Skeletal muscle tissue (tissue), 4 donors: ENCODE measurements around the gene ACOT7. TPM values are rescaled to one million over a fixed set of nuclear protein-coding genes. Genes with fewer than 3 reads are reported as not detected.
"Not testable (repeated sequence)": the region's sequence is repeated elsewhere in the genome, so short reads cannot be mapped to it uniquely, and the experiment has no call there.

Source experiments
- H3K27ac ChIP-seq: one replicate; pipeline ENCODE4 v1.7.0; 2013; ENCODE audit warnings: mild to moderate bottlenecking, low read depth, low read length, inconsistent platforms
- H3K27me3 ChIP-seq, 3 donors: one replicate each; pipeline ENCODE4 v1.7.0; 2013; ENCODE audit warnings: low read length in 3 of 3; ENCODE audit not compliant: control insufficient read depth in 3 of 3, insufficient read depth in 3 of 3
- H3K36me3 ChIP-seq, 3 donors: one replicate each; pipeline ENCODE4 v1.7.0; 2013; ENCODE audit warnings: low read length in 3 of 3; ENCODE audit not compliant: control insufficient read depth in 3 of 3, insufficient read depth in 3 of 3
- H3K4me1 ChIP-seq, 3 donors: one replicate each; pipeline ENCODE4 v1.7.0; 2013; ENCODE audit warnings: low read length in 3 of 3, mild to moderate bottlenecking in 3 of 3; ENCODE audit not compliant: control insufficient read depth in 3 of 3, insufficient read depth in 3 of 3
- H3K4me3 ChIP-seq, 3 donors: one replicate each; pipeline ENCODE4 v1.7.0; 2013; ENCODE audit warnings: low read length in 3 of 3
- H3K9ac ChIP-seq, 3 donors: one replicate each; pipeline ENCODE4 v1.7.0; 2013; ENCODE audit warnings: low read length in 3 of 3, mild to moderate bottlenecking in 3 of 3, moderate library complexity in 2 of 3, low read depth in 1 of 3
- H3K9me3 ChIP-seq, 3 donors: one replicate each; pipeline ENCODE4 v1.7.0; 2013; ENCODE audit warnings: low read length in 3 of 3; ENCODE audit not compliant: control insufficient read depth in 3 of 3
- total RNA-seq: library from RNA; depleted of rRNA; stranded (reverse); fragments of >200 nt; gene quantifications from one replicate; pipeline ENCODE4 v1.2.3, GENCODE V29; 2014
- donor health status: Osteomylitis.

Gene ACOT7
- total RNA-seq, 1 donor from 2014 or later: 3.7 TPM

DNA sequence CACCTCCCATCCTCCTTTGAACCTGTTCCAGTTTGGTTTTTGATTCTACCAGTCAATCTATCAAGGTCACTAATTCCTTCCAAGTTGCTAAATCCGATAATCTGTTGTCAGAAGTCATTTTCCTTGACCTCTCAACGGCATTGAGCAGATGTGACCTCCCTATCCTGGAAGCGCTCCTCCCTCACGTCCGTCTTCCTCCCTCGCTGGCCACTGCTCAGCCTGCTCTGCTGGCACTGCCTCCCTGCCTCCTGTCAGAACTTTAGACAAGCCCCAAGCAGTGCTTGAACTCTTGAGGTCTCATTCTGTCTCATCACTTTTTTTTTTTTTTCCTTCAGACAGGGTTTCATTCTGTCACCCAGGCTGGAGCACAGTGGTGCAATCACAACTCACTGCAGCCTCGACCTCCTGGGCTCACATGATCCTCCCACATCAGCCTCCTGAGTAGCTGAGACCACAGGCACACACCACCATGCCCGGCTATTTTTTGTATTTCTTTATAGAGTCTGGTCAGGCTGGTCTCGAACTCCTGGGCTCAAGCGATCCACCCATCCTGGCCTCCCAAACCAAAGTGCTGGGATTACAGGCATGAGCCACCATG is 4.4 kb upstream of the ACOT7 start:
- H3K9me3 ChIP-seq: no peaks in the 10 kb centered on the region
- H3K27me3 ChIP-seq: peaks cover 0 to 6% (median 4%) of the 10 kb centered on the region in 3 donors
- peaks cover 5 to 7% (median 6%) of the 10 kb centered on the region in 3 donors for H3K4me1 ChIP-seq
- no peaks in the 10 kb centered on the region for H3K36me3 ChIP-seq
- no peak overlapping the region for H3K27ac ChIP-seq
- no peak overlapping the region for H3K4me3 ChIP-seq
- no peak overlapping the region for H3K9ac ChIP-seq

DNA sequence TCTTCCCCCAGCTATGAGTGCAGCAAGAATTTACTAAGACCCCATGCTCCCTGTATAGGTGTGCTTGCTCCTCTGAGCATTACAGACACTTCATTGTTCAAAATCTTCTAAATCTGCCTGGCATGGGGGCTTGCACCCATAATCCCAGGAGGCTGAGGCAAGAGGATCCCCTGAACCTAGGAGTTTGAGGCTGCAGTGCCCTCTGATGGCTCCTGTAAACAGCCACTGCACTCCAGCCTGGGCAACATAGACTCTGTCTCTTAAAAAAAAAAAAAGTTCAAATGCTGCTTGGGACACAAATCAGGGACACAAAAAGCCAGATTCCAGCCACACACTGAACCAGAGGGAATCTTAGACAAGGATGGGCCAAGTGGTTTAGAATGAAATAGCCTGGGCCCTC is 3.4 kb upstream of the ACOT7 start:
- H3K4me3 ChIP-seq: no peak overlapping the region
- peaks cover 0 to 6% (median 4%) of the 10 kb centered on the region in 3 donors for H3K27me3 ChIP-seq
- H3K27ac ChIP-seq: no peak overlapping the region
- H3K36me3 ChIP-seq: no peaks in the 10 kb centered on the region
- H3K4me1 ChIP-seq: peaks cover 13 to 14% (median 13%) of the 10 kb centered on the region in 3 donors
- no peaks in the 10 kb centered on the region for H3K9me3 ChIP-seq
- no peak overlapping the region for H3K9ac ChIP-seq

DNA sequence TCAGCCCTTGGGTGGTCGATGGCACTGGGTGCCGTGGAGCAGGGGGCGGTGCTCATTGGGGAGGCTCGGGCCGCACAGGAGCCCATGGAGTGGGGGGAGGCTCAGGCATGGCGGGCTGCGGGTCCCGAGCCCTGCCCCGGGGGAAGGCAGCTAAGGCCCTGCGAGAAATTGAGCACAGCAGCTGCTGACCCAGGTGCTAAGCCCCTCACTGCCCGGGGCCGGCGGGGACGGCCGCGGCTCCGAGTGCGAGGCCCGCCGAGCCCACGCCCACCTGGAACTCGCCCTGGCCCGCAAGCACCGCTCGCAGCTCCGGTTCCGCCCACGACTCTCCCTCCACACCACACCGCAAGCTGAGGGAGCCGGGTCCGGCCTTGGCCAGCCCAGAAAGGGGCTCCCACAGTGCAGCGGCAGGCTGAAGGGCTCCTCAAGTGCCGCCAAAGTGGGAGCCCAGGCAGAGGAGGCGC is 2.2 kb upstream of the ACOT7 start:
- peaks cover 13 to 19% (median 14%) of the 10 kb centered on the region in 3 donors for H3K4me1 ChIP-seq
- H3K27ac ChIP-seq, H3K9me3 ChIP-seq, H3K9ac ChIP-seq, H3K4me3 ChIP-seq, H3K36me3 ChIP-seq, H3K27me3 ChIP-seq: not testable (repeated sequence)

DNA sequence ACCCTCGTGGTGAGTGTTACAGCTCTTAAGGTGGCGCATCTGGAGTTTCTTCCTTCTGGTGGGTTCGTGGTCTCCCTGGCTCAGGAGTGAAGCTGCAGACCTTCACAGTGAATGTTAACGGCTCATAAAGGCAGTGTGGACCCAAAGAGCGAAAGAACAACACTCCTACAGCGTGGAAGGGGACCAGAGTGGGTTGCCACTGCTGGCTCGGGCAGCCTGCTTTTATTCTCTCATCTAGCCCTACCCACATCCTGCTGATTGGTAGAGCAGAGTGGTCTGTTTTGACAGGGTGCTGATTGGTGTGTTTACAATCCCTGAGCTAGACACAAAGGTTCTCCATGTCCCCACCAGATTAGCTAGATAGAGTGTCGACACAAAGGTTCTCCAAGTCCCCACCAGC is 1.6 kb upstream of the ACOT7 start:
- not testable (repeated sequence) for H3K9ac ChIP-seq, H3K27me3 ChIP-seq, H3K27ac ChIP-seq, H3K4me3 ChIP-seq, H3K36me3 ChIP-seq, H3K9me3 ChIP-seq
- peaks cover 13 to 19% (median 14%) of the 10 kb centered on the region in 3 donors for H3K4me1 ChIP-seq

DNA sequence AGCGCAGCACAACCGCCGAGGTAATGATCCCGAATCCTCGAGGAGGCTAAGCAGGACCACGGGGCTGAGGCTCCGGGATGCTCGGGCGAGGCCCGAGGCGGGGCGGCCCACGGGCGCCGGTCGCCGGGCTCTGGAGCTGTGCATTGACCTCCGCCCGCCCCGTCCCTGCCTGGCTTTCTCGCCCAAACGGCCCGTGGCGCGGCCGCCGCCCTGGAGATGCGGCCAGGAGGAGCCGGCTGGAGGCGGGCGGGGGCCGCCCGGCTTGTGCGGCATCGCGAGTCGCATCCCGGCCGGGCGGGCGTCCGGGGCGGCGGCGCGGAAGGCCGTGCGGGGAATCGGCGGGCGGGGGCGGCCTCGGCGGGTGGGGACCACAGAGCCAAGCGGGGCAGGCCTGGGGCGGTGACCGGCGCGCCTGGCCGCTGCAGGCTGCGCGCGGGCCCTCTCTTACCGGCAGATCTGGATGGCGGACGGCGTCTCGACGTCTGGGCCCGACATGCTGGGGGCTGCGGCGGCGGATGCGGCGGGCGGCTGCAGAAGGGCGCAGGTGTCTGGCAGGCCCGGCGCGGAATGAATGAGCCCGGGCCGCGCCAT is 663 bp downstream of the ACOT7 start:
- Histone ChIP-seq H3K9ac (peak overlapping the region in 2 of 3 donors; percentile 32 to 55), H3K27me3 (no peaks in the 10 kb centered on the region), H3K4me3 (peak overlapping the region in 2 of 3 donors; percentile 46 to 49), H3K9me3 (no peaks in the 10 kb centered on the region), H3K36me3 (no peaks in the 10 kb centered on the region), H3K27ac (no peak overlapping the region), H3K4me1 (peaks cover 13 to 19% (median 14%) of the 10 kb centered on the region in 3 donors)

DNA sequence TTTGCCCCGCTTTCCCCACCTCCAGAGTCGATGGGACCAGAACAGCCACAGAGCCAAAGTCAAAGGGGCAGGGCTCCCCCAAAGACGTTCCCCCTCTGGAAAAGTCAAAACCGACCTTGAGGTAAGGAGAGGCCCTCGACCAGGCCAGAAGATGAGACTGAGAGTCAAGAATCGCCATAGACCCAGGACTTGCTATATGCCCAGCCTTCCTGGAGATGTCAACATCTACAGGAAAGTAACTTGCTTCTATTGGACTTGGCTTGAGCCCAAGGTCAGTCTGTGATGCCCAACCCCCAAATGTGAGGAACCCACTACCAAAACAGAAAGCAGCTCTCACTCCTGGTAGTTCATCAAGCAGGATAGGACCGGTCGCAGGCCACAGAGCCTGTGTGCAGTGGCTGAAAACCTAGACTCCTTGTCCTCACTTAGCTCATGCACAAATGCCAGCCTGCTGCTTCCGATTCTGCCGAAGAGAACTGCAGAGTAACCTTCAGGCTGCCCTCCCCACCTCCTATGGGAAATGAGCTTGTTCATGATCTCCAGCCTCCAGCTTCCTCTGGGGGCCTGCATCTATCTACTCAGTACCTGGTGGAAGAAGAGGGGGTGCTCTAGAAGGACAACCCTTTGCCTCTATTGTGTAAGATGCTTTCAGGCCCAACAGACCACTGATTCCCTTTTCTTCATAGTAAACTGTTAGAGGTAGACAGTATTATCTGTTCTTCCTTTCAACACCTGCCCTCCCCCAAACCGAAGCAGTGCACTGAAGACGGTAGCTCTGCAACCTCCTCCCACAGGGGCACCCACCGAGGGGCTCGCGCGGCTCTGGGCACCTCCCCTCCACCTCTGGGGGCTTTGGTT is 1.4 kb downstream of the ACOT7 start:
- no peaks in the 10 kb centered on the region for H3K27me3 ChIP-seq
- H3K9ac ChIP-seq: peak overlapping the region in 2 of 3 donors; percentile 32 to 55
- H3K4me3 ChIP-seq: peak overlapping the region in 2 of 3 donors; percentile 29 to 46

DNA sequence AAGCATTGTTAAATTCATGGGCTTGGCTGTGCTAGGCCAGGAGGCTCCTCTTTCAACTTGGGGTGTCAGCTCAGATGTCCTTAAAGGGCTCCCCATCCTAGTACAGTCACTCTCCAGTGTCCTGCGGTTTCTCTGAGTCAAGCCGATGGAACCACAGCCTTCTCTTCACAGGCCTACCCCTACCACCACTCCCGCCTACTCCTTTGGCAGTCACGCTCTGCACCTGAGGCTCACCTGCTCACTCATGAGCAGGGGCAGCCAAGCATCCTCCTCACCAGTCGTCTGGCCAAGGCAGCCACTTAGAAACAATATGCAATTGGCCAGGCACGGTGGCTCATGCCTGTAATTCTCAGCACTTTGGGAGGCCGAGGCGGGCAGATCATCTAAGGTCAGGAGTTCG is 3.6 kb downstream of the ACOT7 start:
- Histone ChIP-seq H3K36me3 (no peaks in the 10 kb centered on the region), H3K4me3 (no peak overlapping the region), H3K4me1 (peaks cover 13 to 19% (median 16%) of the 10 kb centered on the region in 3 donors), H3K9me3 (no peaks in the 10 kb centered on the region), H3K27me3 (no peaks in the 10 kb centered on the region), H3K9ac (no peak overlapping the region), H3K27ac (no peak overlapping the region)

More for the DNA sequence above, 1.4 kb downstream of the ACOT7 start:
- no peaks in the 10 kb centered on the region for H3K36me3 ChIP-seq
- no peaks in the 10 kb centered on the region for H3K9me3 ChIP-seq
- no peak overlapping the region for H3K27ac ChIP-seq
- H3K4me1 ChIP-seq: peaks cover 13 to 19% (median 14%) of the 10 kb centered on the region in 3 donors

DNA sequence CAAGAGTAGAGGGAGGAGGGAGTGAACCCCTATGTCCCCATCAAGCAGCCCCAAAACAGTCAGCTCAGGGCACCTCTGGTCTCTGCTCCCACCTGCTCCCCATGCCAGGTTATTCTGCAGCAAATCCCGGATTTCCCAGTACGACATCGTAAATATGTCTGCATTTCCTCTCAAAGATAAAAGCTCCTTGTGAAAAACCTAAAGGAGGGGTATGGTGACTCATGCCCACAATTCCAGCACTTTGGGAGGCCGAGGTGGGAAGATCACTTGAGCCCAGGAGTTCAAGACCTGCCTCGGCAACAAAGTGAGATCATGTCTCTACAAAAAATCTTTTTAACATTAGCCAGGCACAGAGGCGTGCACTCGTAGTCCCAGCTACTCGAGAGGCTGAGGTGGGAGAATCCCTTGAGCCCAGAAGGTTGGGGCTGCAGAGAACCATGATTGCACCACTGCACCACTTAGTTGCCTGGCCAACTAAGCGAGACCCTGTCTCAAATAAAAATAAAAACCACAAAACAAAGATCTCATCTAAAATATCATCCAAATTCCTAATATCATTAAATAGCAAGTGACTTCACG is 7.1 kb downstream of the ACOT7 start:
- H3K9me3 ChIP-seq: no peaks in the 10 kb centered on the region
- peaks cover 0 to 2% (median under 1%) of the 10 kb centered on the region in 3 donors for H3K4me1 ChIP-seq
- H3K27me3 ChIP-seq: no peaks in the 10 kb centered on the region
- H3K27ac ChIP-seq: no peak overlapping the region
- H3K9ac ChIP-seq: no peak overlapping the region
- H3K36me3 ChIP-seq: no peaks in the 10 kb centered on the region
- no peak overlapping the region for H3K4me3 ChIP-seq

DNA sequence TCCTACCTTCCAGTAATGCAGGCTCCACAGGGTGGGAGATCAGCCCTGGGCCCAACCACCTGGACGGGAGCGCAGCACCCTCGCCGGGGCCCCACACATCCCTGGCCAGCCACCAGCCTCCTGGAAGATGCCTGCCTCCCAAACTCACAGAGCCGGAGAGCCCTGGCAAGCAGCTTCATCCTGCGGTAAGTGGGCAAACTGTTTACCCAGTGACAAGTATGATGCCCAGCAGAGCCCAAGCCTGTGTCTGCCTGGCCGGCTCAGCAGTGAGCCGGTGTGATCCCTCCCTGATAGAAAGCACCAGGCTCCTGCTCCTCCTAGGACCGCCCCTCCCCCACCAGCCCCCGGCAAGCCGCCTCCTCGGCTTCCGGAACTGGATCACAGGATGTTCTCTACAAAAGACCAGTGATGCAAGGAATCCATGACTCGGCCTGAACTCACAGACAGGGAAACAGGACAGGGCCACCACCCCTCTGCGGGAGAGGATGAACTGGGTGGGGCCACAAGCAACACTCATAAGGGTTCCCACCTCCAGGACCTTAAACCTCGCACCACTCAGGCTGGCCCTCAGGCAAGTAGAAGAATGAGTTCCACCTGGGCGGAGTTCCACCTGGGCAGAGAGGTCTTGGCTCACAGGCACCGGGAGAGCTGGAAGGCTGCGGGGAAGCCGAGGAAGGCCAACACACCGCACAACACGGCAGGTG is 7.9 kb downstream of the ACOT7 start:
- H3K9me3 ChIP-seq: no peaks in the 10 kb centered on the region
- no peak overlapping the region for H3K9ac ChIP-seq
- no peaks in the 10 kb centered on the region for H3K27me3 ChIP-seq
- H3K27ac ChIP-seq: no peak overlapping the region
- no peaks in the 10 kb centered on the region for H3K36me3 ChIP-seq
- peaks cover 0 to 2% (median 0%) of the 10 kb centered on the region in 3 donors for H3K4me1 ChIP-seq
- H3K4me3 ChIP-seq: no peak overlapping the region
